Thoracic aorta endothelial cell (primary cell): Measurements from ENCODE around the gene TEX29. TPM values are rescaled to one million over a fixed set of nuclear protein-coding genes. Genes with fewer than 3 reads are reported as not detected.

Experiments
- total RNA-seq: library from RNA; depleted of rRNA; stranded (reverse); fragments of >200 nt; gene quantifications from 2 replicates; pipeline ENCODE4 v1.2.3, GENCODE V29; 2012

The TEX29 gene
- not detected in 2 replicates for total RNA-seq

GRCh38 chr13:111319998-111320911 is at the start of gene TEX29:
TEX29 (plus strand) TSS chr13:111320642; CDS start chr13:111320891, 249 bp downstream.

Other genes with a start within 250 kb of the TEX29 start
- 182 and 197 TPM in 2 replicates for gene ARHGEF7, start 205.3 kb upstream of the TEX29 start, total RNA-seq